Endothelial cell of coronary artery (primary cell): ENCODE data around the gene ROGDI. TPM values are rescaled to one million over a fixed set of nuclear protein-coding genes. Genes with fewer than 3 reads are reported as not detected.

Experiments
- total RNA-seq: library from RNA; depleted of rRNA; stranded (reverse); fragments of >200 nt; gene quantifications from 2 replicates; pipeline ENCODE4 v1.2.3, GENCODE V29; 2014

Gene ROGDI, protein sequence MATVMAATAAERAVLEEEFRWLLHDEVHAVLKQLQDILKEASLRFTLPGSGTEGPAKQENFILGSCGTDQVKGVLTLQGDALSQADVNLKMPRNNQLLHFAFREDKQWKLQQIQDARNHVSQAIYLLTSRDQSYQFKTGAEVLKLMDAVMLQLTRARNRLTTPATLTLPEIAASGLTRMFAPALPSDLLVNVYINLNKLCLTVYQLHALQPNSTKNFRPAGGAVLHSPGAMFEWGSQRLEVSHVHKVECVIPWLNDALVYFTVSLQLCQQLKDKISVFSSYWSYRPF
- total RNA-seq: 10.4 and 10.9 TPM in 2 replicates

DNA sequence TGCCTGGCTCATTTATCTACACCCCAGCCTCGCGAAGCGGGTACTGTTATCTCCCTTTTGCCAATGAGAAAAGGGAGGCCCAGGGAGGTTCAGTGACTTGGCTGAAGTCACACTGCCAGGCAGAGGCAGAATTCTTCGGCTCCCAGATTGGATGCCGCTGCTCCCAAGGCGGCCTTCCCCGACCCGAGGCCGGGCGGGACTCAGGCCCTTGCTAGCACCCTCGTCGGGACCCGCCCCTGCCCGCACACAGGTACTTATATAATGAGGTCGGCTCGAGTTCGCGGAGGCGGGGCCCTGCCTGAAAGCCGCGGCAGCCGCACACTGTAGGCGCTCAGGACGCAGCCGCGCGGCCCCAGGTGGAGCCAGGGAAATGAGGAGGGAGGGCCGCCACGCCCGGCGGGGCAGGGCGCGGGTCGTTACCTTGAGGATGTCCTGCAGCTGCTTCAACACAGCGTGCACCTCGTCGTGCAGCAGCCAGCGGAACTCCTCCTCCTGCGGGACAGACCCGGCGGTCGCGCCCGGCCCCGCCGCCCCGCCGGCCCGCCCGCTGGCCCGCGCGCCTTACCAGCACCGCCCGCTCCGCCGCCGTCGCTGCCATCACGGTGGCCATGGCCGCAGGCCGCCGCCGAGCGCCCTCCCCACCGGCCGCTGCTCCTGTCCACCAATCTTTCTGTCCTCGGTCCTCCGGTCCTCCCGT is at the start of gene ROGDI:
ROGDI (minus strand) TSS at position 672 of the 697 bp plus-strand sequence; CDS start at position 610, 62 bp downstream.

GRCh38 chr16:4846901-4847773 is 44.7 kb upstream of the ROGDI start, which contains the start of the genes GLYR1 and UBN1:
GLYR1 (minus strand) TSS chr16:4847288; CDS start chr16:4847265, 23 bp downstream.
UBN1 (plus strand) TSS chr16:4847481; CDS start chr16:4852918, 5,437 bp downstream.

GRCh38 chr16:4795181-4795827 is 7.1 kb downstream of the ROGDI start, which contains the start of gene SMIM22:
SMIM22 (plus strand) TSS chr16:4795369; CDS start chr16:4795735, 366 bp downstream.

DNA sequence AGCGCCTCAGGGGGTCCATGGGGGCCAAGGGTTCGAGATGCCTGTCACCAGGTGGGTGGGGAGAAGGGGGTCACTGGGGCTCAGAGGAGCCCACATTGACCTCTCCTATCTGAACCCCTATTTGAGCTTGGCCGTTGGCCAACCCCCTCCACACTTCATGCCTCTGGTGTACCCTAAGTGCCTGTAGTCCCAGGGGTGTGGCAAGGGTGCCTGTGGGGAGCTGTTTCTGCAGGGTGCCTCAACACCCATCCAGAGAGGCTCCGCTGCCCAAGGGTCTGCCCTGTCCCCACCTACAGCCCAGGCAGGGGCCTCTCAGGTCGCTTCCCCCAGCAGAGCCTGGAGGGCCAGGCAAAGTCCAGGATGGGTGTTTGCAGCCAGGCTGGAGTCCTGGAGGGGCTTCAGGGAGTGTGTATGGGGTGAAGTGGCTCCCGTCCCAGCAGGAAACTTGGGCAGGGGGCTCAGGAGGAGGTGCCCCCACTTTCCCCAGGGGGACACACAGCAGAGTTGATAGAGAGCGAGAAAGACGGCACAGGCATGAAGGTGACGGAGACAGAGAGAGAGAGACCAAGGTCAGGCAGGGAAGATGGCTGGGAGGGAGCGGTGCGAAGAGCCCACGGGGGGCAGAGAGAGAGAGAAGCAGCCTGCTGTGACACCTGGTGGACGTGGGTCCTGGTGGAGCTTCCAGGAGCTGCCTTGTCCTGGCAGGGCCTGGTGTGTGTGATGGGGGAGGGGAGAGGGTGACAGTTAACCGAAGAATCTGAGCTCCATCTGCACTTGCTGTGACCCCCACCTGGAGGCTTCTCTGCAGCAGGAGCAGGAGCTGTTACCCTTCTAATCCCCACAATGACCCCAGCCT is 14.6 kb downstream of the ROGDI start, which contains the start of gene SEPTIN12:
SEPTIN12 (minus strand) TSS at position 719 of the 856 bp plus-strand sequence; CDS start at position 19, 700 bp downstream.

GRCh38 chr16:4766875-4767628 is 35.4 kb downstream of the ROGDI start, which contains the start of gene ZNF500:
ZNF500 (minus strand) TSS chr16:4767162; CDS start chr16:4765978, 1,184 bp downstream.

Other genes starting within 250 kb of the ROGDI start
- gene C16orf96, start 246.3 kb downstream of the ROGDI start, total RNA-seq: not detected in 2 replicates
- gene UBALD1, start 187.7 kb downstream of the ROGDI start, total RNA-seq: 3.9 and 4.9 TPM in 2 replicates
- gene MGRN1, start 177.8 kb downstream of the ROGDI start, total RNA-seq: 17.9 and 24.5 TPM in 2 replicates
- gene NUDT16L1, start 109.1 kb downstream of the ROGDI start, total RNA-seq: 26.0 and 31.7 TPM in 2 replicates
- gene ANKS3, start 68.4 kb downstream of the ROGDI start, total RNA-seq: 14.8 and 23.0 TPM in 2 replicates
- 0.45 and 0.56 TPM in 2 replicates for gene DNAAF8, start 68.1 kb downstream of the ROGDI start, total RNA-seq
- 4.7 and 7.1 TPM in 2 replicates for gene ZNF500, start 35.5 kb downstream of the ROGDI start, total RNA-seq
- not detected in 2 replicates for gene SEPTIN12, start 14.3 kb downstream of the ROGDI start, total RNA-seq
- not detected in 2 replicates for gene SMIM22, start 7.3 kb downstream of the ROGDI start, total RNA-seq
- gene GLYR1, start 44.7 kb upstream of the ROGDI start, total RNA-seq: 49.2 and 56.7 TPM in 2 replicates
- gene UBN1, start 44.8 kb upstream of the ROGDI start, total RNA-seq: 23.7 and 26.5 TPM in 2 replicates
- 0.18 and 1.0 TPM in 2 replicates for gene PPL, start 134.5 kb upstream of the ROGDI start, total RNA-seq
- gene SEC14L5, start 155.7 kb upstream of the ROGDI start, total RNA-seq: not detected in 2 replicates
- gene NAGPA, start 231.3 kb upstream of the ROGDI start, total RNA-seq: 13.9 and 16.6 TPM in 2 replicates